Vagina (tissue), 2 donors: ENCODE results near the gene LINC01488.

Experiments used
- CTCF ChIP-seq, 3 experiments: fragments of 450-650 bp in 2 of 3; fragments of 200-600 bp in 1 of 3; sonication (generic) in 1 of 3; IDR thresholded peaks; one replicate each; pipeline ENCODE4 v1.5.1; 2017 to 2019; ENCODE audit warnings: antibody characterized with exemption in 3 of 3, mild to moderate bottlenecking in 2 of 3, moderate library complexity in 2 of 3
- POLR2A ChIP-seq, 2 donors: fragments of 450-650 bp; IDR thresholded peaks; one replicate each; pipeline ENCODE4 v1.6.1; 2017; ENCODE audit warnings: antibody characterized with exemption in 2 of 2, mild to moderate bottlenecking in 2 of 2, moderate library complexity in 2 of 2
- POLR2AphosphoS5 ChIP-seq, 2 donors: sonication (generic); formaldehyde crosslinking; IDR thresholded peaks; one replicate each; pipeline ENCODE4 v1.9.0; 2017; ENCODE audit warnings: antibody characterized with exemption in 2 of 2, mild to moderate bottlenecking in 2 of 2, low read depth in 1 of 2; ENCODE audit not compliant: insufficient read depth in 1 of 2

DNA sequence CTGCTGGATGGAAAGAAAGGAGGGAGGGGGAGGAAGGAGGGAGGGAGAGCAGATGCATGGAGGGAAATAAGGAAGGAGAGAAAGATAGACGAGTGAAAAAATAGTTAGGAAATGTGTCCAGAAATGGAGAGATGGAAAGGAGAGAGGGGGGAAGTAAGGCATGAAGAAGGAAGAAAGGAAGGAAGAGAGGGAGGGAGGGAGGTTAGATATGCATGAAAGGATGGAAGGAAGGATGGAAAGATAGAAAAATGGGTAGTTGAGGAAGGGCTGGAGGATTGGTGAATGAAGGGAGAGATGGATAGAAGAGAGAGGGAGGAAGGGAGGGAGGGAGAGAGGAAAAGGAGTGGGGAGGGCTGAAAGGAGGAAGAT is 19.6 kb downstream of the LINC01488 start:
- no peak for TF ChIP-seq CTCF (IDR thresholded peaks at IDR 0.05)
- no peak for TF ChIP-seq POLR2AphosphoS5 (IDR thresholded peaks at IDR 0.05; ENCODE audit: insufficient read depth in 1 of 2, low read depth in 1 of 2)
- TF ChIP-seq POLR2A (IDR thresholded peaks at IDR 0.05), result no peak
